Keratinocyte (primary cell): ENCODE results near the gene GPR158.
"Not testable (repeated sequence)": the region's sequence is repeated elsewhere in the genome, so short reads cannot be mapped to it uniquely, and the experiment has no call there.

ENCODE experiments used
- EZH2 ChIP-seq: IDR thresholded peaks from one replicate; pipeline ENCODE4 v1.6.1; 2012; ENCODE audit warnings: inconsistent platforms, mild to moderate bottlenecking, low read length, moderate library complexity
- TF ChIP-seq, protein P1 (sequence below), 3 experiments: IDR thresholded peaks in 1 of 3; conservative IDR thresholded peaks in 1 of 3; optimal IDR thresholded peaks in 1 of 3; 2 replicates in 2 of 3; 3 replicates in 1 of 3; pipeline versions ENCODE3 to v1.5.1; 2011; ENCODE audit warnings: low read length in 3 of 3, mild to moderate bottlenecking in 3 of 3, moderate library complexity in 2 of 3, control low read depth in 1 of 3, inconsistent platforms in 1 of 3; ENCODE audit not compliant: insufficient read depth in 2 of 3; ENCODE audit errors: extremely low read depth in 1 of 3

DNA sequence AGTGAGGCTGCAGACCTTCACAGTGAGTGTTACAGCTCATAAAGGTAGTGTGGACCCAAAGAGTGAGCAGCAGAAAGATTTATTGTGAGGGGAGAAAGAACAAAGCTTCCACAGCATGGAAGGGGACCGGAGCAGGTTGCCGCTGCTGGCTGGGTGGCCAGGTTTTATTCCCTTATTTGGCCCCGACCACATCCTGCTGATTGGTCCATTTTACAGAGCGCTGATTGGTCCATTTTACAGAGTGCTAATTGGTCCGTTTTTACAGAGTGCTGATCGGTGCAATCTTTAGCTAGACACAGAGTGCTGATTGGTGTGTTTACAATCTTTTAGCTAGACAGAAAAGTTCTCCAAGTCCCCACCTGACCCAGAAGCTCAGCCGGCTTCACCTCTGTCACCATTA is 11.3 kb upstream of the GPR158 start:
- TF ChIP-seq, protein P1, sequence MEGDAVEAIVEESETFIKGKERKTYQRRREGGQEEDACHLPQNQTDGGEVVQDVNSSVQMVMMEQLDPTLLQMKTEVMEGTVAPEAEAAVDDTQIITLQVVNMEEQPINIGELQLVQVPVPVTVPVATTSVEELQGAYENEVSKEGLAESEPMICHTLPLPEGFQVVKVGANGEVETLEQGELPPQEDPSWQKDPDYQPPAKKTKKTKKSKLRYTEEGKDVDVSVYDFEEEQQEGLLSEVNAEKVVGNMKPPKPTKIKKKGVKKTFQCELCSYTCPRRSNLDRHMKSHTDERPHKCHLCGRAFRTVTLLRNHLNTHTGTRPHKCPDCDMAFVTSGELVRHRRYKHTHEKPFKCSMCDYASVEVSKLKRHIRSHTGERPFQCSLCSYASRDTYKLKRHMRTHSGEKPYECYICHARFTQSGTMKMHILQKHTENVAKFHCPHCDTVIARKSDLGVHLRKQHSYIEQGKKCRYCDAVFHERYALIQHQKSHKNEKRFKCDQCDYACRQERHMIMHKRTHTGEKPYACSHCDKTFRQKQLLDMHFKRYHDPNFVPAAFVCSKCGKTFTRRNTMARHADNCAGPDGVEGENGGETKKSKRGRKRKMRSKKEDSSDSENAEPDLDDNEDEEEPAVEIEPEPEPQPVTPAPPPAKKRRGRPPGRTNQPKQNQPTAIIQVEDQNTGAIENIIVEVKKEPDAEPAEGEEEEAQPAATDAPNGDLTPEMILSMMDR (optimal IDR thresholded peaks at IDR 0.05 in 1 of 3, IDR thresholded peaks at IDR 0.05 in 1 of 3, conservative IDR thresholded peaks at IDR 0.05 in 1 of 3; ENCODE audit: extremely low read depth in 1 of 3, insufficient read depth in 2 of 3, low read length in 3 of 3) = not testable (repeated sequence)
- TF ChIP-seq EZH2 = not testable (repeated sequence)
